ENCODE data around the gene RAD51B.

The RAD51B gene

GRCh38 chr14:68672609-68673285, 853.2 kb downstream of the RAD51B start:
- no peaks in the 10 kb centered on the region for H3K36me3 ChIP-seq (replicated peaks; ENCODE audit: insufficient read depth, low read length)
- TF ChIP-seq EZH2phosphoT487 (IDR thresholded peaks at IDR 0.05; ENCODE audit: low read length) (no peak), CTCF (IDR thresholded peaks at IDR 0.05; ENCODE audit: low read length) (no peak), EZH2 (optimal IDR thresholded peaks at IDR 0.05; ENCODE audit: low read depth, low read length) (no peak)
- DNase-seq, result no peak
- no peak overlapping the region for H3K27ac ChIP-seq (ENCODE audit: low read length)
- no peaks in the 10 kb centered on the region for H4K20me1 ChIP-seq (ENCODE audit: insufficient read depth, low read length)
- H3K27me3 ChIP-seq (replicated peaks; ENCODE audit: insufficient read depth, low read length), result no peaks in the 10 kb centered on the region
- H3K9me3 ChIP-seq (replicated peaks; ENCODE audit: insufficient read depth, low read length), result no peaks in the 10 kb centered on the region
- H3K79me2 ChIP-seq (ENCODE audit: low read length), result no peaks in the 10 kb centered on the region
- no peak overlapping the region for H3K4me3 ChIP-seq (ENCODE audit: low read length)
- H2AFZ ChIP-seq (ENCODE audit: low read length), result no peak overlapping the region
- no peaks in the 10 kb centered on the region for H3K4me1 ChIP-seq (ENCODE audit: low read length)
- no peak overlapping the region for H3K4me2 ChIP-seq (ENCODE audit: low read depth, low read length)
- H3K9me2 ChIP-seq (replicated peaks; ENCODE audit: insufficient read depth, low read length), result no peaks in the 10 kb centered on the region
- no peak overlapping the region for H3K9ac ChIP-seq (ENCODE audit: low read length)
- H3F3A ChIP-seq (ENCODE audit: insufficient read depth, low read length), result no peaks in the 10 kb centered on the region

GRCh38 chr14:68673464-68673863, 853.9 kb downstream of the RAD51B start:
- H4K20me1 ChIP-seq (ENCODE audit: insufficient read depth, low read length), result no peaks in the 10 kb centered on the region
- no peaks in the 10 kb centered on the region for H3K4me1 ChIP-seq (ENCODE audit: low read length)
- H3F3A ChIP-seq (ENCODE audit: insufficient read depth, low read length), result no peaks in the 10 kb centered on the region
- H3K36me3 ChIP-seq (replicated peaks; ENCODE audit: insufficient read depth, low read length), result no peaks in the 10 kb centered on the region
- no peak overlapping the region for H3K27ac ChIP-seq (ENCODE audit: low read length)
- no peak for DNase-seq
- H3K4me2 ChIP-seq (ENCODE audit: low read depth, low read length), result no peak overlapping the region
- no peaks in the 10 kb centered on the region for H3K79me2 ChIP-seq (ENCODE audit: low read length)
- no peaks in the 10 kb centered on the region for H3K27me3 ChIP-seq (replicated peaks; ENCODE audit: insufficient read depth, low read length)
- H2AFZ ChIP-seq (ENCODE audit: low read length), result no peak overlapping the region
- no peak overlapping the region for H3K4me3 ChIP-seq (ENCODE audit: low read length)
- H3K9ac ChIP-seq (ENCODE audit: low read length), result no peak overlapping the region
- H3K9me2 ChIP-seq (replicated peaks; ENCODE audit: insufficient read depth, low read length), result no peaks in the 10 kb centered on the region
- no peak for TF ChIP-seq CTCF (IDR thresholded peaks at IDR 0.05; ENCODE audit: low read length)
- no peak for TF ChIP-seq EZH2phosphoT487 (IDR thresholded peaks at IDR 0.05; ENCODE audit: low read length)
- no peak for TF ChIP-seq EZH2 (optimal IDR thresholded peaks at IDR 0.05; ENCODE audit: low read depth, low read length)
- H3K9me3 ChIP-seq (replicated peaks; ENCODE audit: insufficient read depth, low read length), result no peaks in the 10 kb centered on the region

GRCh38 chr14:68674538-68675232, 855.1 kb downstream of the RAD51B start:
- H3K4me2 ChIP-seq (ENCODE audit: low read depth, low read length), result no peak overlapping the region
- H4K20me1 ChIP-seq (ENCODE audit: insufficient read depth, low read length), result no peaks in the 10 kb centered on the region
- no peaks in the 10 kb centered on the region for H3K9me3 ChIP-seq (replicated peaks; ENCODE audit: insufficient read depth, low read length)
- no peak overlapping the region for H3K9ac ChIP-seq (ENCODE audit: low read length)
- DNase-seq, result no peak
- no peak overlapping the region for H3K27ac ChIP-seq (ENCODE audit: low read length)
- TF ChIP-seq CTCF (IDR thresholded peaks at IDR 0.05; ENCODE audit: low read length) (no peak), EZH2 (optimal IDR thresholded peaks at IDR 0.05; ENCODE audit: low read depth, low read length) (no peak), EZH2phosphoT487 (IDR thresholded peaks at IDR 0.05; ENCODE audit: low read length) (no peak)
- H3K36me3 ChIP-seq (replicated peaks; ENCODE audit: insufficient read depth, low read length), result no peaks in the 10 kb centered on the region
- no peaks in the 10 kb centered on the region for H3F3A ChIP-seq (ENCODE audit: insufficient read depth, low read length)
- no peak overlapping the region for H2AFZ ChIP-seq (ENCODE audit: low read length)
- no peaks in the 10 kb centered on the region for H3K27me3 ChIP-seq (replicated peaks; ENCODE audit: insufficient read depth, low read length)
- no peak overlapping the region for H3K4me3 ChIP-seq (ENCODE audit: low read length)
- no peaks in the 10 kb centered on the region for H3K4me1 ChIP-seq (ENCODE audit: low read length)
- no peaks in the 10 kb centered on the region for H3K9me2 ChIP-seq (replicated peaks; ENCODE audit: insufficient read depth, low read length)
- H3K79me2 ChIP-seq (ENCODE audit: low read length), result no peaks in the 10 kb centered on the region
